OCI-LY3 (cell line): ENCODE data around the gene CARS1.

Experiments
- EZH2phosphoT487 ChIP-seq: fragments of 200-600 bp; shearing (Covaris generic); IDR thresholded peaks from 2 replicates; pipeline ENCODE4 v1.6.1; 2018; ENCODE audit warnings: antibody characterized with exemption, mixed run types, low read depth
- TF ChIP-seq, protein P1 (sequence below): fragments of 200-600, 300-600 bp; sonication (generic); IDR thresholded peaks from 2 replicates; pipeline ENCODE4 v1.5.1; 2014; ENCODE audit warnings: antibody characterized with exemption, low read length, low read depth

GRCh38 chr11:3057069-3057963 is at the start of gene CARS1:
- TF ChIP-seq, protein P1, sequence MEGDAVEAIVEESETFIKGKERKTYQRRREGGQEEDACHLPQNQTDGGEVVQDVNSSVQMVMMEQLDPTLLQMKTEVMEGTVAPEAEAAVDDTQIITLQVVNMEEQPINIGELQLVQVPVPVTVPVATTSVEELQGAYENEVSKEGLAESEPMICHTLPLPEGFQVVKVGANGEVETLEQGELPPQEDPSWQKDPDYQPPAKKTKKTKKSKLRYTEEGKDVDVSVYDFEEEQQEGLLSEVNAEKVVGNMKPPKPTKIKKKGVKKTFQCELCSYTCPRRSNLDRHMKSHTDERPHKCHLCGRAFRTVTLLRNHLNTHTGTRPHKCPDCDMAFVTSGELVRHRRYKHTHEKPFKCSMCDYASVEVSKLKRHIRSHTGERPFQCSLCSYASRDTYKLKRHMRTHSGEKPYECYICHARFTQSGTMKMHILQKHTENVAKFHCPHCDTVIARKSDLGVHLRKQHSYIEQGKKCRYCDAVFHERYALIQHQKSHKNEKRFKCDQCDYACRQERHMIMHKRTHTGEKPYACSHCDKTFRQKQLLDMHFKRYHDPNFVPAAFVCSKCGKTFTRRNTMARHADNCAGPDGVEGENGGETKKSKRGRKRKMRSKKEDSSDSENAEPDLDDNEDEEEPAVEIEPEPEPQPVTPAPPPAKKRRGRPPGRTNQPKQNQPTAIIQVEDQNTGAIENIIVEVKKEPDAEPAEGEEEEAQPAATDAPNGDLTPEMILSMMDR, result no peak
- no peak for TF ChIP-seq EZH2phosphoT487
